ENCODE results near the gene HLA-DQB1. TPM values are rescaled to one million over a fixed set of nuclear protein-coding genes. Genes with fewer than 3 reads are reported as not detected.
"Not testable (repeated sequence)": the region's sequence is repeated elsewhere in the genome, so short reads cannot be mapped to it uniquely, and the experiment has no call there.

The HLA-DQB1 gene
- total RNA-seq, 2 donors from 2014 or later: 6.6 to 39.3 TPM

DNA sequence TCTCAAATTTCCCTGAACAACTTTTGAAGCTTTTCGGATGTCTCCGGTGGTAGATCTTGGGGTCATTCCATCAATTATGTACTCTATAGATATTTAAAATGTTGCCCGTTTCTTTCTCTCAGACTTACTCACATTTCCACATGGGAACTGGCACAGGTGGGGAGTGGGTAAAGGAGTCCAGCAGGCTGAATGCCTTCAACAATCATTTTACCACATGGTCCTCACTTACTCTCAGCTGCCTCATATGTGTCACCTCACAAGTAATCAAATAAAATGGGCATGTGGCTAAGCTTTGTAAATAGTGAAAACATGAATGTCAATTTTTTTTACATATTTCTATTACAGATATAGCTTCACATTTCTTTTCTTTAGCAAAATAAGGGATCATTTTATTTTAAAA is 28.6 kb downstream of the HLA-DQB1 start:
- ATAC-seq (no peak), DNase-seq (no peak)
- intact Hi-C loops (cut with DNase I, micrococcal nuclease): no loop called here

DNA sequence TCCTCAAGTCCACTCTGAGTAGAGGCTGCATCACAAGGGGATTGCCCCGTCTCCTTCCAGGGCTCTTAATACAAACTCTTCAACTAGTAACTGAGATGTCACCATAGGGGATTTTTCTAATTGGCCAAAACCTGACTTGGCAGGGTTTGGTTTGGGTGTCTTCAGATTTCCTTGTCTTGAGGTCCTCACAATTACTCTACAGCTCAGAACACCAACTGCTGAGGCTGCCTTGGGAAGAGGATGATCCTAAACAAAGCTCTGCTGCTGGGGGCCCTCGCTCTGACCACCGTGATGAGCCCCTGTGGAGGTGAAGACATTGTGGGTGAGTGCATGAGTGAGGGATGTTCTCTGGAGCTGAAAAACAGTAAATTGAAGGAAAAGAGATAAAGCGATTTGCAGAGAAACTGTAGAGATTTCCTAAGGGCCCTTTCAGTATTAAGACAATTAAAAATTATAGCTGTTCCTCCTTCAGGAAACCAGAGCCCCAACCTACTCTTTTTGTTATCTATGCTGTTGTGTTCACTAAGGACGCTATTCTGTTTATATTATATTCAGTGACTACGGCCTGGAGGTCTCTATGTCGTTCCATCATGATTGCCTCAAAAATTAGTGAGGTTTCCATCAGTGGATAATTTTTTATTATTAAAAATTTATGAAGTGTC is 29.1 kb downstream of the HLA-DQB1 start, which contains the start of gene HLA-DQA1:
HLA-DQA1 (plus strand) TSS at position 188 of the 662 bp plus-strand sequence; CDS start at position 241, 53 bp downstream.
- ATAC-seq (peak; percentile 25), DNase-seq (no peak)
- intact Hi-C loops (cut with DNase I, micrococcal nuclease): no loop called here

DNA sequence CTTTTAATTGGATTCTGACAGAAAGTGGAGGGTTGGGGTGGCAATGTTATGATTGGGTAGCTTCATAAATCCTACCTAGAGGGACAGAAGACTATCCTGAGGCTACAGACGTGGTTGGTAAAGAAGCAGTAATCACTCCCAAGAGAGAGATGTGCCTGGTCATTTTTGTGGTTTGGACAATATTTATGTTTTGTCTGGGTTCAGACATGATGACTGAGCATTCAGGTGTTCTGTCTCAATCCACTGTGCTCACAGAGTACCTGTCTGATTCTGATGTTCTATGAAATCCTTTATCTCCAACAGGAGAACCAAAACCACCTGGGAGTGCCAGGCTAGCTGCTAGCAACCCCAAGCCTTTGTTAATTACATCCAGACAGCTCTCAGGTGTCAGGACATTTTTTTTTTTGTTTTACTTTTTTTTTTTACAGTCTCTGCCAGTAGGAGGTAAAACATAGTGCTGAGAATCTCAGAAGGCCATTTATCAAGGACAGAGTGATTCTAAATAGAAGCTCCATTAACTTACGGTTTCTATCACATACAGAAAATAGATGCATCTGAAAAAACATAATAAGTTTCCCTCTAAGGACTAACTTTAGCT is 30.8 kb downstream of the HLA-DQB1 start:
- no peak for DNase-seq
- intact Hi-C loops (cut with DNase I, micrococcal nuclease): no loop called here
- ATAC-seq: no peak

DNA sequence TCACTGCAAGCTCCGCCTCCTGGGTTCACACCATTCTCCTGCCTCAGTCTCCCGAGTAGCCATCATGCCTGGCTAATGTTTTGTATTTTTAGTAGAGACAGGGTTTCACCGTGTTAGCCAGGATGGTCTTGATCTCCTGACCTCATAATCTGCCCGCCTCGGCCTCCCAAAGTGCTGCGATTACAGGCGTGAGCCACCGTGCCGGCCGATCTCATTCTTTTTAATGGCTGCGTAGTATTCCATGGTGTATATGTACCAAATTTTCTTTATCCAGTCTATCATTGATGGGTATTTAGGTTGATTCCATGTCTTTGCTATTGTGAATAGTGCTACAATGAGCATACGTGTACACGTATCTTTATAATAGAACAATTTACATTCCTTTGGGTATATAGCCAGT is 36.7 kb downstream of the HLA-DQB1 start:
- ATAC-seq; DNase-seq; intact Hi-C loops (cut with DNase I, micrococcal nuclease): not testable (repeated sequence)

DNA sequence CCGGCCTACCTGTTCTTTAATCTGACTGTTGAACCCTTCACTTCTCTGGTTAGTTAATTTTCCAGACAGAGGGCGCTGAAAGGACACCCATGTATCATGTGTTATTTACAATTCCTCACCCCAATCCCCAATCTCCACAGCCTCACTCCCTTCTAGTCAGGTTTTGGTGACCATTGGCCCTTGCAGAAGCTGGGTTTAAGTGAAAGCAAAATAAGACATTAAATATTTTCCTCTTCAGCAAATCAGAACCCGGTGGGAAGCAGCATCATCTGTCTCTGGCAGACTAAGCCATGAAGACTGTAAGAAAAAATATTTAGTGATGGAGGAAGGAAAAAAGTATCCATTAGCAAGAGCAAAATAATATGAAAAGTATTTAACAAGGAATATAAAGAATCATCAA is 38.6 kb downstream of the HLA-DQB1 start:
- peak in 1 of 2 donors; percentile 41 for DNase-seq
- ATAC-seq: peak; percentile 46
- intact Hi-C loops (cut with DNase I, micrococcal nuclease): no loop called here

DNA sequence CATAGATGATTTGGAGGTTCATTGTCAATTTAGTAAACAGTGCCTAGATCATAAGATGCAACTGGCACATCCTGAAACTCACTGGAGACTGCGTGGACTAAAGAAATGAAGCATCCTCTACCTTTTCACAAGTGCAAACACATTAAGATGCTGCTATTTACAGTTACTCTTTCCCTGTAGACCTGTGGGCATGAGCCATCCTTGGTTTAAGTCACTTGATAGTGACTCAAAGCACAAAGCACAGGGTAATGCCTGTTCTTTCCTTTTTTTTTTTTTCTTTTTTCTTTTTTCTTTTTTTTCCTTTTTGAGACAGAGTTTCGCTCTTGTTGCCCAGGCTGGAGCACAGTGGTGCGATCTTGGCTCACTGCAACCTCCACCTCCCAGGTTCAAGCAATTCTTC is 39.2 kb downstream of the HLA-DQB1 start:
- ATAC-seq (no peak), DNase-seq (no peak)
- intact Hi-C loops (cut with DNase I, micrococcal nuclease): no loop called here

DNA sequence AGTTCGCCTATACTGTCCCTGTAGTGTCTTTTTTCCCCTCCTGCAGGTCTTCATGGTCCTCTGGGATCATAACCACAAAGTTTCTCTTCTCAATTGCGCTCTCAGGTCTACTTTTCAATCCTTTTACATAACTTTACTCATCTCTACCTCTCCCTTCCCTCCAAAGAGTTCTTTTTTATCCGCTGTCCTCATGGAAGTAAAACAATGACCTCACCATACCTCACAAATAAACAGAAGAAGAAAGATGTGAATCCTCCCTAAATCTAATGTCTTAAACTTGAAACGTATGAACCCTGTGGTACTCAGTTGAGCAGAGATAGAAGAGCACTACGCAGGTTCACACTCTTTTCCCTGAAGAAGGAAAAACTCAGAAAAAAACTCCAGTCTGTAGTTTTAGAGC is 41.3 kb downstream of the HLA-DQB1 start:
- intact Hi-C loops (cut with DNase I, micrococcal nuclease): no loop called here
- DNase-seq (no peak), ATAC-seq (no peak)

DNA sequence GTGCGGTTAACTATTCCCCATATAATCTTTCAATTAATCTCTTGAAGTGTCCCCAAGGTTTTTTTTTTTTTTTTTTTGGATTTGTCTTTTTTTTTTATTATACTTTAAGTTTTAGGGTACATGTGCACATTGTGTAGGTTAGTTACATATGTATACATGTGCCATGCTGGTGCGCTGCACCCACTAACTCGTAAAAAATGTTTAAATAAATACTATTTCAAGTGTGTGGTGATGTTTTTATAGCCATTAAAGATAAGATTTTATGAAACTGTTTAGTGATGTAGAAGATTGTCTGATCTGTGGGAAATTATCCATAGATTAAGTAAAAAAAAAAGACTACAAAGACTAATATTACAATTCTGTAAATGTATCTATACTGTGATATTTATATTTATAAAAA is 41.9 kb downstream of the HLA-DQB1 start:
- intact Hi-C loops (cut with DNase I, micrococcal nuclease): no loop called here
- DNase-seq: no peak
- ATAC-seq: no peak

DNA sequence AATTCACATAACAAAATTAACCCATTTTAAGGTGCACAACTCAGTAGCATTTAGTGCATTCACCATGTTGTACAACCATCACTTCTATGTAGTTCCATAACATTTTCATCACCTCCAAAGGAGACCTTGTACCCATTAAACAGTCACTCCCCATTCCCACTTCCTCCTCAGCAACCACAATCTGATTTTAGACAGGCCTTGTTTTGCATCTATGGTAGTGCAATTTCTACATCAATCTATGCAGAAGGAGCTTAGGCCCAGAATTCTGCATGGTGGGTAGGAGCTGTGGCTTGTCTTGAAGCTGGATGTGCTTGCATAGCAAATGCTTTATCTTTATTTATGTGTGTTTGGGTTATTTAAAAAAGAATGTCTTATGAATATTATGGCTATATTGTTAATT is 42.8 kb downstream of the HLA-DQB1 start:
- ATAC-seq (peak; percentile 64), DNase-seq (no peak)
- intact Hi-C loops (cut with DNase I, micrococcal nuclease): no loop called here

DNA sequence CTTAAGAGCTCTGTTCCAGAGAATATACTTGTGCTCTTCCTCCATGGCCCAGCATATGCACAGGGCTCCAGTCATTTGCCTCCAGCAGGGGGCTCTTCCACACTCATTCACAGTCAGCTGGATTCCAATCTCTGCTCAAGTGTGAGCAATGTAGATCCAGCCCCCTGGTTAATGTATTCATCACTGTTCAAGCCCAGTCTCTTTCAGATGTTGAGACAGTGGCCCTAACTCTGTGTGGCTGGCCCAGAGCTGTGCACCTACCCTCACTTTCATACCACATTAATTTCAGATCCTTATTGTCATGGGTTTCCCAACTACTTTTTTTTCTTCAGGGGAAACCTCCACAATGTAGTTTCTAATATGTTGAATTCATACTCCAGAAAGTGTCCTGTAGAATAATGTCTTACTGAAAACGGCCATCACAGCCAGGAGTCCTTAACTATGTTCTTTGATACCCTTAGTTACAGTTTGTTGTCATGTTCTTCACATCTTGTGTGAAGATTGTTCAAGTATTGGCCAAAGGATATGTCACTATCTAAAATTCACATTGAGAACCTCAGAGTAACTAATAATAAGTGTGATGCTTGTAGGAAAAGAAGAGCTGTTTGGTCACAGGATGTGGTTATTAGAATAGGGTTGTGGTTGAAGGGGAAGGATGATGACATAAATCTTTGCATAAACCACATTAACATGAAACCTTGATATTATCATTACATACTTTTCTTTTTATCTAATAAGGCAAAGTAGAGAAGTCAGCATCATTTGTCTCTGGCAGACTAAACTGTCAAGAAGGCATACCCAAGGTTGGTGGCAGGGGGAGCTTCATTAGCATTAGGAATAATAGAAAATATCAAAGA is 43.7 kb downstream of the HLA-DQB1 start:
- peak in 1 of 2 donors; percentile 63 for DNase-seq
- intact Hi-C loops (cut with DNase I, micrococcal nuclease): no loop called here
- peak; percentile 86 for ATAC-seq

DNA sequence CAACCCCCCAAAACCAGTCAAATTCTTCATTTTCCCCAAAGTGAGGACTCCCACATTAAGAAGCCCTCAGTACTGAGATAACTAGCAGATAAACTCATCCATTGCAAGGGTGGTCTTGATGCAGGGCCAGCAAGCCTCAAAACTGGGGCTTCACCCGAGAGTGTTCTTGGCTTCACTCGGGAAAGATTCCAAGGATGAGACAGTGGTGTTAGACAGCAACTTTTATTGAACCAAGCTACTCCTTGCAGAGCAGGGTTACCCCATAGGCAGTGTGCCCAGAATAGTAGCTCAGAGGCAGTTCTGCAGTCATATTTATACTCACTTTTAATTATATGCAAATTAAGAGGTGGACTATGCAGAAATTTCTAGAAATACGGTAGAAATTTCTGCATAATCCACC is 45.1 kb downstream of the HLA-DQB1 start:
- DNase-seq: no peak
- ATAC-seq: no peak
- intact Hi-C loops (cut with DNase I, micrococcal nuclease): no loop called here

DNA sequence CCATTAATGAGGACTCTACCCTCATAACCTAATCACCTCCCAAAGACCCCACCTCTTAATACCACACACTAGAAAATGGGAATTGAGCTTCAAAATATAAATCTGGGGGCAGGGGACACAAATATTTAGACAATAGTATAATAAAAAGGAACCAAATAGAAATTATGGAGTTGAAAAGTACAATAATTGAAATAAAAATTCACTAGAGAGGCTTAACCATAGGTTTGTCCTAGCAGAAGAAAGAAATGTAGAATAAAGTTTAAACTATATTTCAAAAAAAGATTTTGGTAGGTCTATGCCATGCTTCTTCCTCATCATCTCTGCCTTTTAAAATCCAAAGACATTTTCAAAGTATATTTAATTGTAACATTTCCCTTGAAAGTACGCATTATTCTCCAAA is 48.7 kb downstream of the HLA-DQB1 start:
- intact Hi-C loops (cut with DNase I, micrococcal nuclease): no loop called here
- DNase-seq: no peak
- no peak for ATAC-seq

DNA sequence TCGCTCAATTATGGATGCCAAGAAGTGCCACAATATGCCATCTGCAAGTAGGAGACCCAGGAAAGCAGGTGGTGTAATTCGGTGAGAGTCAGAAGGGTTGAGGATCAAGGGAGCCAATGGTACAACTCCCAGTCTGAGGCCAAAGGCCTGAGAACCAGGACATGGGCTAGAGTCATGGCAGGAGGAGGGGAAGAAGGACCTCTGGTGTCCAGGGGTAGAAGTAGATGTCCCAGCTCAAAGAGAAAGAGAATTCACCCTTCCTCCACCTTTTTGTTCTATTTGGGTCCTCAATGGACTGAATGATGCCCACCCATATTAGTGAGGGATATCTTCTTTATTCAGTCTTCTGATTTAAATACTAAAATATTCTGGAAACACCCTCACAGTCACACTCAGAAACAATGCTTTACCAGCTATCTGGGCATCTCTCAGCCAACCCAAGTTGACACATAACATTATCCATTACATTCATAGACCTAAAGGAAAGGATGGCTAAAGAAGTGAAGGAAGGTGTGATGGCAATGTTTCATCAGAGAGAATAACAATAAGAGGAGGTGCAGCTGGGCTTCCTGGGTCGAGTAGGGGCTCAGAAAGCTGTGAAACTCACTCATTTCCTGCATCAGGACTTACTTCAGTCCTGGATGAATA is 50.4 kb downstream of the HLA-DQB1 start:
- no peak for DNase-seq
- ATAC-seq: peak; percentile 67
- intact Hi-C loops (cut with DNase I, micrococcal nuclease): no loop called here

DNA sequence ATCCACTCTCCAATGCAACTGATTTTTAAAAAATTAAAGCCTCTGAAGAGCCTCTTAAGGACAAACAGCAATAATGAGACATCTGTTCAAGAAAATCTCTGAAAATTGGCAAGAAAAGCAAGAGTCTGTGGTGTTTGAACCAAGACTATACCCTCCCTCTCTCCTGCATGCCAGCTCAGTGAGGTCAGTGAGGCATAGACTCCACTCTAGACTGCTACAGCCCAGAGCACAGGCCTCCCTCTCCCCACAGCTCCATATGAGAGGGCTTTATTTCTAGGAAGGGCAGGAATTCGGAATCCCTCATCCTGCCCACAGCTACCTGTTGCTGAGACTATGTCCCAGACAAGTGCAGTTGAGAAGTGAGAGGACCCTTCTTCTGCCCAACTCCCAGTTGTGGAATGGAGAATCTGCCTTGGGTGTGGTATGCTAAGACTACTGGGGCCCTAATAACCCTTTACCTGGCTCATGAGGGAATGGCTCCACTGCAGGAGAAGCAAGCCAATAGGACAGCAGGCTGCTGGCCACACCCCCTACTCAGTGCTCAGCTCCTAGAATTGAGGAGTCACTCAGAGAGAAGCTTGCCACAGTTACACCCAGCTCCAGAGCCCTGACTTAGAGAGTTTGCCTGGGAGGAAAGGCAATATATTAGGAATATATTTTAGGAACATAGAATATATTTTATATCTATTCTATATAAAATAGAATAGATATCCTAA is 51.9 kb downstream of the HLA-DQB1 start:
- ATAC-seq (no peak), DNase-seq (no peak)
- intact Hi-C loops (cut with DNase I, micrococcal nuclease): no loop called here

DNA sequence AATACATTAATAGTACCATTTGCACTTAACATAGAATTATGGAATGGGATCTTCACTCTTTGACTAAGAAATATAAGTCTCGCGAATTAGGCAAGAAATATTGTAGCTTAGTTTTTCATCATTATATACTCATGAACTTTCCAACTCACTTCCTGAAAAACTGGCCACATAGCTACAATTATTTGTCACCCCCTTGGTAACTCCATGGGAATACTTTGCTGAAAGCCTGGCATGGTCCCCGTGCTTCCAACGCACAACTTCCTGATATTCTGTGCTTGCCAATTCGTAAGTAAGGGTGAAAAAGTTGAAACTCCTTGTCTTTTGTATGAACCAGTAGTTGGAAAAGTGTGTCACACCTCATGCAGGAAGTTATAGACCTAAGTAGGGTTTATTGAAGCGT is 53.0 kb downstream of the HLA-DQB1 start:
- intact Hi-C loops (cut with DNase I, micrococcal nuclease): no loop called here
- no peak for ATAC-seq
- no peak for DNase-seq

DNA sequence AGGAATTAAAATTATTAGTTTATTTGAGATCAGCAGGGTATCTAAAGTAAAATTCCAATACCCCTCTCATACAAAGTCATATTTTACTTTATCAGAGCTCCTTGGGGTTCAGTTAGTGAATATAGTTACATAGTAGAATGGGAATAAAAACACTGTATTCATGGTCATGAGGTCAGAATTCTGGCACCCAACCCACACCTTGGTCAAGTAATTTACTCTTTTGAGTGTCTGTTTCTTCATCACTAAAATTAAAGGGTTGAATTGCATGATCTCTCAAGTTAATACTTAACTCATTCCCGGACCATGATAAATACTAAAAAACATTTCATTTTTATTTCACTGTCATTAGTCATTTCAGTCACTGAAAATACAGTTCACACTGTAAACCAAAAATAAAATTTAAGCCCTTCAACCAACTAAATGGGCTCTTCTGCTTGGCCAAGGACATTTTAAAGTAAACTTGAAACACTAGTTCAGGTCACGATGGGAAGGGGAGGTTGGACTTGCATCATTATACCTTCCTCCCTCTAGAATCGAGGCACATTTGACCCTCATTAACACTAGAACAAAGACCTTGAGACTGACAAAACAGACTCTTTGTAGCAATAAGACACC is 55.7 kb downstream of the HLA-DQB1 start:
- ATAC-seq: no peak
- DNase-seq: no peak
- intact Hi-C loops (cut with DNase I, micrococcal nuclease): no loop called here

DNA sequence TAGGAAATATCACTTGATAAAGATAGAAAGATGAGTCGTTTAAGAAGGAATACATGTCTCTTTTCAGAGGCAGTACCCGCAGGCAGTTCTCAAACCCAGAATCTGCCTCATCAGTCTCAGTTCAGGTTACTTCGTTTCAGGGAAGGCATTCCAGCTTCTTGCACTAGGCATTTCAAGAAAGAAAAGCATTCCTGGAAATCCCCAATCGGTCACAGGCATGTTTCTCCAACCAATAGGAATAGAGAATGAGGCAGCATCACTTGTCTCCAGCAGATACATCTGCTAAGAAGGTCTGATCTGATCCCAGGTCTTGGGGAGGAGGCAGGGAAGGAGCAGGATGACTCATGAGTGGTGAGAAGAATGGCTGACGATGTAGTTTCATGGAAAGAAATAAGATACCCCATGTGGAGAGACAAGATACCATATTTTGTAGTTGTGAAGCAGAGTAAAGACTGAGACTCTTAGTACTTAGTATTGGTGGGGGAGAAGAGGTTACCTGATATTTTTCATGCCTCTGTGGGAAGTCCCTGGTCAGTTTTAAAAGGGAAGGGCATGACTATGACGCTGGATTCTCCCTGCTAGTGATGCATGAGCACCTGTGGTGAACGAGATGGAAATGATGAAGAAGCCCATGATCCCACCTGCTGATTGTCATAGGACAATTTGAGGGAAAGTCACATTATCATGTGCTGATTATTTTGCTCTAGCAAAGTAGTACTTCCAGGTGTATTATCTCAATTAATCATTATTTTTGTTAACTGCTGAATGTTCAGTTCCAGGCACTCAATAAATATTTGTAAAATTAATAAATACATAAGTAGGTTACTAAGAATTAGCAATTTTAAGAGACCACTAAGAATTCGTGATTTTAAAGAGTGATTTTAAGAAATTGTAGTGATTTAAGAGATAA is 56.5 kb downstream of the HLA-DQB1 start:
- DNase-seq: peak; percentile 58 to 61

More for the DNA sequence above, 56.5 kb downstream of the HLA-DQB1 start:
- intact Hi-C loops (cut with DNase I, micrococcal nuclease): no loop called here
- peak; percentile 100 for ATAC-seq
